Natural killer cell (primary cell): ENCODE measurements around the gene BACH2. TPM values are rescaled to one million over a fixed set of nuclear protein-coding genes. Genes with fewer than 3 reads are reported as not detected.

Experiments
- ATAC-seq, 3 donors: fragments of 150-1000 bp in 2 of 3; fragments of 200-7000 bp in 1 of 3; cut with Tn5 transposase; 1 replicate in 1 of 3; 2 replicates in 2 of 3; pipeline ENCODE4 v1.10.0; 2021; ENCODE audit warnings: mild to moderate bottlenecking in 2 of 3, moderate library complexity in 2 of 3
- DNase-seq, 2 donors: peaks; one replicate each; pipeline versions ENCODE4 v3.0.0 to v3.0.0-alpha.2; 2013 to 2021; ENCODE audit warnings: mixed read lengths in 1 of 2
- H3K27ac ChIP-seq: one replicate; pipeline ENCODE4 v1.5.1; 2013; ENCODE audit warnings: mild to moderate bottlenecking, low read length
- H3K27me3 ChIP-seq: one replicate; pipeline ENCODE4 v1.6.1; 2013; ENCODE audit warnings: low read length; ENCODE audit not compliant: control insufficient read depth, insufficient read depth
- H3K36me3 ChIP-seq: one replicate; pipeline ENCODE4 v1.6.1; 2013; ENCODE audit warnings: low read length; ENCODE audit not compliant: control insufficient read depth, insufficient read depth
- H3K4me1 ChIP-seq: one replicate; pipeline ENCODE4 v1.6.1; 2013; ENCODE audit warnings: low read length; ENCODE audit not compliant: control insufficient read depth, insufficient read depth
- H3K4me3 ChIP-seq: one replicate; pipeline ENCODE4 v1.5.1; 2013; ENCODE audit warnings: low read length
- H3K9me3 ChIP-seq: one replicate; pipeline ENCODE4 v1.6.1; 2013; ENCODE audit warnings: low read length; ENCODE audit not compliant: control insufficient read depth, insufficient read depth
- H3K27ac Mint-ChIP-seq, 2 donors: one replicate each; pipeline ENCODE4 v1.8.0; 2022; ENCODE audit warnings: mild to moderate bottlenecking in 2 of 2, mixed read lengths in 2 of 2, moderate library complexity in 1 of 2
- H3K27me3 Mint-ChIP-seq, 2 donors: one replicate each; pipeline ENCODE4 v1.8.0; 2022; ENCODE audit warnings: low read depth in 2 of 2, mixed read lengths in 2 of 2
- H3K36me3 Mint-ChIP-seq: one replicate; pipeline ENCODE4 v1.8.0; 2022; ENCODE audit warnings: mixed read lengths
- H3K4me1 Mint-ChIP-seq, 2 donors: one replicate each; pipeline ENCODE4 v1.8.0; 2022; ENCODE audit warnings: mixed read lengths in 2 of 2
- H3K4me3 Mint-ChIP-seq: one replicate; pipeline ENCODE4 v1.8.0; 2022; ENCODE audit warnings: mild to moderate bottlenecking, moderate library complexity, mixed read lengths
- H3K9me3 Mint-ChIP-seq, 2 donors: one replicate each; pipeline ENCODE4 v1.8.0; 2022; ENCODE audit warnings: mixed read lengths in 2 of 2
- WGBS: methylation state at CpG from one replicate; pipeline ENCODE4 v1.1.7; 2013; ENCODE audit warnings: missing lambda C conversion rate; ENCODE audit not compliant: insufficient coverage; 5-methylcytosine and 5-hydroxymethylcytosine counted together
- intact Hi-C: fragments of 100-400 bp; cut with micrococcal nuclease; formaldehyde crosslinking; loops from one replicate; pipeline ENCODE4 v1.14.2; 2022
- total RNA-seq, 4 donors: library from RNA; stranded (reverse); fragments of 120-200 nt in 1 of 4; gene quantifications; one replicate each; pipeline versions ENCODE4 v1.2.3 to v1.2.4, GENCODE V29; 2013 to 2022
- TF ChIP-seq, protein P1 (sequence below): fragments of 200-600 bp; IDR thresholded peaks from one replicate; pipeline ENCODE4 v1.8.0; 2022; ENCODE audit warnings: antibody characterized with exemption

The BACH2 gene
- total RNA-seq, 3 donors from 2014 or later (not counting 1 experiment from before 2014, with no cell fraction given), result 32.1 to 37.8 (median 32.7) TPM

- Mint-ChIP-seq H3K36me3 (no peaks in the 10 kb centered on the region), H3K9me3 (no peaks in the 10 kb centered on the region), H3K4me3 (no peak overlapping the region), H3K27ac (no peak overlapping the region), H3K27me3 (peaks cover 0 to 5% of the 10 kb centered on the region in 2 donors), H3K4me1 (peaks cover 0 to 15% of the 10 kb centered on the region in 2 donors)
- intact Hi-C loops, result no loop called here
- H3K9me3 ChIP-seq, result no peaks in the 10 kb centered on the region
- ATAC-seq (no peak), DNase-seq (no peak)
- peaks cover 4% of the 10 kb centered on the region for H3K4me1 ChIP-seq
- H3K36me3 ChIP-seq, result no peaks in the 10 kb centered on the region
- TF ChIP-seq, protein P1, sequence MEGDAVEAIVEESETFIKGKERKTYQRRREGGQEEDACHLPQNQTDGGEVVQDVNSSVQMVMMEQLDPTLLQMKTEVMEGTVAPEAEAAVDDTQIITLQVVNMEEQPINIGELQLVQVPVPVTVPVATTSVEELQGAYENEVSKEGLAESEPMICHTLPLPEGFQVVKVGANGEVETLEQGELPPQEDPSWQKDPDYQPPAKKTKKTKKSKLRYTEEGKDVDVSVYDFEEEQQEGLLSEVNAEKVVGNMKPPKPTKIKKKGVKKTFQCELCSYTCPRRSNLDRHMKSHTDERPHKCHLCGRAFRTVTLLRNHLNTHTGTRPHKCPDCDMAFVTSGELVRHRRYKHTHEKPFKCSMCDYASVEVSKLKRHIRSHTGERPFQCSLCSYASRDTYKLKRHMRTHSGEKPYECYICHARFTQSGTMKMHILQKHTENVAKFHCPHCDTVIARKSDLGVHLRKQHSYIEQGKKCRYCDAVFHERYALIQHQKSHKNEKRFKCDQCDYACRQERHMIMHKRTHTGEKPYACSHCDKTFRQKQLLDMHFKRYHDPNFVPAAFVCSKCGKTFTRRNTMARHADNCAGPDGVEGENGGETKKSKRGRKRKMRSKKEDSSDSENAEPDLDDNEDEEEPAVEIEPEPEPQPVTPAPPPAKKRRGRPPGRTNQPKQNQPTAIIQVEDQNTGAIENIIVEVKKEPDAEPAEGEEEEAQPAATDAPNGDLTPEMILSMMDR, result no peak
- H3K27me3 ChIP-seq, result no peaks in the 10 kb centered on the region
- no peak overlapping the region for H3K4me3 ChIP-seq
- WGBS, result 78% methylated on average over 12 of the region's 13 CpGs
- H3K27ac ChIP-seq, result no peak overlapping the region
These were observed 149.6 kb downstream of the BACH2 start for GRCh38 chr6:90146921-90147649.

DNA sequence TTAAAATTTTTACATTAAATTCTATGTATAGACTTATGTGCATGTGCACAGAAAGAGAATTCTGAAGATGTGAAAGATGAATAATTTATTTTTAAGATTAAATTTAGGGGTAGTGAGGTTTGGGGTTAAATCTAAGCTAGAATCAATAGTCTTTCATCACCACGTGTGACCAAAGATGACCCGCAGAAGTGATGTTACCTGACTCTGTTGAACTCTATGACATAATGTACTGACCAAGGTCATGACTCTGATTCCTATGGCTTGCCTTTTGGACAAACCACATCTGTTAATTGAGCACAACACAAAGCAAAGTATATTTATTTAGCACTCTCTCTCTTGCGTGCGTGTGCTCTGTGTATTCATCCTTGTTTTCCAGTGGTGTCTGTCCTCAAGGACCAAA, 150.6 kb downstream of the BACH2 start:
- Mint-ChIP-seq H3K4me3 (no peak overlapping the region), H3K27me3 (peaks cover 0 to 5% of the 10 kb centered on the region in 2 donors), H3K9me3 (no peaks in the 10 kb centered on the region), H3K27ac (no peak overlapping the region), H3K4me1 (peaks cover 0 to 15% of the 10 kb centered on the region in 2 donors), H3K36me3 (no peaks in the 10 kb centered on the region)
- 92% methylated on average over 4 of the region's 4 CpGs for WGBS
- ATAC-seq (no peak), DNase-seq (no peak)
- no peak overlapping the region for H3K4me3 ChIP-seq
- H3K27ac ChIP-seq, result no peak overlapping the region
- intact Hi-C loops, result no loop called here
- H3K36me3 ChIP-seq, result no peaks in the 10 kb centered on the region
- no peaks in the 10 kb centered on the region for H3K27me3 ChIP-seq
- H3K4me1 ChIP-seq, result peaks cover 4% of the 10 kb centered on the region
- no peaks in the 10 kb centered on the region for H3K9me3 ChIP-seq
- TF ChIP-seq, protein P1, result no peak

DNA sequence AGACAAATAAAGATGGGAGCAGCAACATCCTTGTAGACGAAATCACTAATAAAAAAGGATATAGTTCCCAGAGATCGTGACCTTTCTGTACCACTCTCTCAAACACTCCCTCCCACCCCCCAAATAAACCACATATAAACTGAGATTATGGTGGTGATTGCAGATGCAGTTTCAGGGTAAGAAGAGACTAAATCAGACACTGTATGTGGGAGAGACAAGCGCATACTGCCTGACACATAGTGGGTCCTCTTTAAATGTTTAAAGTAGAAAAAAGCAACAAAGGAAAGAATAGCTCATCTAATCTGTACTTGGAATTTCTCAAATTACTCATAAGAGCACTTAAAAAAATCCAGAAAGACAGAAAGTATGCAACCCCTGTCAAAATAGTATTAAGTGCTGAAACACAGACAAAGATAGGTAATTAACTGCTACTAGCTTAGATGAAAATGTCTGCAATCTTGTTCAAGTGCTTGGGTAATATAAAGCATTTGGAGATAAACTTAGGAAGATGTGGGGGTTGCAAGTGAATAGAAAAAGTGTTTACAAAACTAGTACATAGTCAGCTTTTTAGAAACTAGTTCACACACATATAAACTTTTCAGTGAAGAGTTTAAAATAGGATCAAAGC, 151.6 kb downstream of the BACH2 start:
- Mint-ChIP-seq H3K4me1 (peaks cover 0 to 15% of the 10 kb centered on the region in 2 donors), H3K9me3 (no peaks in the 10 kb centered on the region), H3K27ac (no peak overlapping the region), H3K36me3 (no peaks in the 10 kb centered on the region), H3K4me3 (no peak overlapping the region), H3K27me3 (peaks cover 0 to 5% of the 10 kb centered on the region in 2 donors)
- peaks cover 4% of the 10 kb centered on the region for H3K4me1 ChIP-seq
- H3K4me3 ChIP-seq, result no peak overlapping the region
- H3K27ac ChIP-seq, result no peak overlapping the region
- TF ChIP-seq, protein P1, result no peak
- intact Hi-C loops, result no loop called here
- H3K9me3 ChIP-seq, result no peaks in the 10 kb centered on the region
- no peak for DNase-seq
- WGBS, result 68% methylated on average over 2 of the region's 3 CpGs
- H3K36me3 ChIP-seq, result no peaks in the 10 kb centered on the region
- no peak for ATAC-seq
- no peaks in the 10 kb centered on the region for H3K27me3 ChIP-seq
